22Rv1 (cell line): ENCODE measurements around the gene FGF13.

Experiments used
- CTCF ChIP-seq: fragments of 450-650 bp; IDR thresholded peaks from 2 replicates; pipeline ENCODE4 v1.5.1; 2017; ENCODE audit warnings: mild to moderate bottlenecking
- ZFX ChIP-seq: fragments of 450-650 bp; IDR thresholded peaks from 2 replicates; pipeline ENCODE4 v1.6.1; 2017; ENCODE audit warnings: antibody characterized with exemption, borderline replicate concordance

DNA sequence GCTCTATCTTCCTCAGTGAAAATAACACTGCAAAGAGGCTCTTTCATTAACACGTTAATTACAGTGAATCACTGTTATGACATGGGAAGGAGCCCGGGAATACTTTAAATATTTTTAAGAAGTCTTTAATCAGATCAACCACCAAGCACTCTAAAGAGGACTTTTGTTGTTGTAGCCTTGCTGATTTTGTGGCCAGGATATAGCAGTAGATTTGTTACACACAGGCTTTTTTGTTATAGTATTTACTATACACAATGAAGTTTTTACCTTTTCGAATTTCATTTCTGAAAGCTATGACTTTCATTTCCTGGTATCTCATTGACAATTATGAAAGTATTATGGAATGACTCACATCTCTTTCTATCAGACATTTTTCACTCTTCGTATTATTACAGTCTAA, 20.3 kb downstream of the FGF13 start:
- TF ChIP-seq CTCF (no peak), ZFX (no peak)
